Stimulated activated CD8-positive, alpha-beta memory T cell treated with anti-CD3 and anti-CD28 coated beads, Interleukin-7, amount 100 ng/mL, for 4 hours (primary cell): ENCODE measurements around the gene SLC36A4.
"Not testable (repeated sequence)": the region's sequence is repeated elsewhere in the genome, so short reads cannot be mapped to it uniquely, and the experiment has no call there.

Experiments used
- DNase-seq, 2 donors: peaks; one replicate each; pipeline ENCODE4 v3.0.0-alpha.2; 2020; ENCODE audit warnings: low read depth in 2 of 2

The SLC36A4 gene

DNA sequence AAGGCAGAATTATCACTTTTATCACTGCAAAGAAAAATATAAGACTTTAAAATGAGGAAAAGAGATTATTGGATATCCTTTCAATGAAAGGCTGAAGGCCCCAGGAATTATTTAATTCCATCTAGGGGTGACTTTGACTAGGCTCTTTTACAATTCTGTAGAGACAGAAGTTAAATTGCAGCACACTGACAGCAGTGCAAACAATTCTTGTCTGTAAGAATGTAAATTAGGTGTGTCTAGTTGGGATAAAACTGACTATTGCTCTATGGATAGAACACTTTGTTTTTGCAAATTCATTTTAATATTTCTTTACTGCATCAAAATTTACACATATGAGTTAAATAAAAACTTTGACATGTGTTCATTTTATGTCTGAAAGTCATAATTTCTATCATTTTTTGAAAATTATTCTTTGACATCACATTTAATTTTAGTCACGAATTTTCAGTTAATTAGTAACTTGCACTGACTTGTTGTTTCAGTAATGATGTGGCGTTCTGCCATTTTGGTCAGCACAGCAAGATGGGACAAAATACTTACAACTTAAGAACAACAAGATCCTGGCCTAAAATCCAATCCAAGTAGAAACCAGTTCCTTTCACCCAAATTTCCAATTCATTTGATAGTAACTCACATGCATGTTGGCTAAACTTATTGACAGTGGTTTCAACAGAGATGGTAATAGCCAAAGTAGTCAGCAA is 75.1 kb downstream of the SLC36A4 start:
- DNase-seq: no peak

DNA sequence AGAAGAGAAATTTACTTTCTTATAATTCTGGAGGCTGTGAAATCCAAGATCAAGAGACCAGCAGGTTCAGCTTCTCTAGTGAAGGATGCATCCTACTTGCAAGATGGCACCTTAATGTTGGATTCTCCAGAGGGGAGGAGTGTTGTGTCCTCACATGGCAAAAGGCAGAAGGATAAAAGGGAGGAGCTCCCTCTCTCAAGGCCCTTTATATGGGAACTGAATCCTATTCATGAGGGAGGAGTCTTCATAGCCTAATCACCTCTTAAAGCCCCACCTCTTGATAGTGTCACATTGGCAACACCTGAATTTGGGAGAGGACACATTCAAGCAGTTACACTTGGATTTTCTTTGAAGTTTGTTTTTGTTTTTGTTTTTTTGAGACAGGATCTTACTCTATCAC is 79.5 kb downstream of the SLC36A4 start:
- no peak for DNase-seq

GRCh38 chr11:93117565-93117964 is 80.2 kb downstream of the SLC36A4 start:
- DNase-seq: no peak

DNA sequence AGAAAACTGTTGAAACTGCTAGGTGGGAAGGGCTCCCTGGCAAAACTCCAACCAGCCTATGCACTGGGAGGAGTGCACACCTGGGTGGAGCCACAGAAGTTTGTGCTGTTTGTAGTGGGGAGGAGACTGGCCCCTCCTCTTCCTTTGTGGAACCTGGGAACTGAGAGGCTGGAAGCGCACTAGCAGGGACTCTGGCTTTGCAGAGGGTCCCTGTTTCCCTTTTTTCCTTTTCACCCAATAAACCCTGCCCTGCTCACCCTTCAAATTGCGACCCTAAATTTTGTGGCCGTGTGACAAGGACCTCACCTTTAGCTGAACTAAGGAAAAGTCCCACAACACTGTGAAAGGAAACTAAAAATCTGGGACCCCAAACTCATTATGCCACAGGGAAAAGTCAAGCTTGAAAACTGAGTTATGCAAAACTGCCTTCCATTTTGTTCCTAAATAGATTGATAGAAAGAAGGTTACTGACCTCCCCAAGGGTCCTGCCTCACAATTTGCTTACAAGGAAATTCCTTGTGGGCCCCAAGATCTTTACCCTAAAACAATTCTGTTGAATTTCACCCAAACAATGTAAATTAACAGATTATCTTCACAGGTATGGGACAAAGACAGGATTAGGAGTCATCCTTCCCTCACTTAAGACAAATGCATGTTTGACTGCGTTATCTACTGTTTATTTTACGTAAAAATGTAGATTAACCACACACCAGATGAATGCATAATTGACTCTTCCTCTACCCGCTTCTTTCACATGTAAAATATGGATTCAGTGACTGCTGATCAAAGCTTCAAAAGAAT is 81.0 kb downstream of the SLC36A4 start:
- no peak for DNase-seq

DNA sequence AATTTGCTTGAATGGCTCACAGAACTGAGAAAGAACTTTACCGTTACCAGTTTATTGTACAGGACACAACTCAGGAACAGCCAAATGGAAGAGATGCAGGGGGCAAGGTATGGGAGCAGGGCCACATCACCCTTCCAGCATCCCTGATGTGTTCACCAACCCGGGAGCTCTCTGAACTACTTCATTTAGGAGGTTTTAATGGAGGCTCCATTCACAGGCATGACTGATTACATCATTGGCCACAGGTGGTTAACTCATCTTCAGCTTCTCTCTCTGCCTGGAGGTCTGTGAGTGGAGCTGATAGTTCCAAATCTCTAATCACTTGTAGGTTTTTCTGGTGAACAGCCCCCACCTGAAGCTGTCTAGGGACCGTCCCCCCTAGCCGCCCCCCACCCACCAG is 83.5 kb downstream of the SLC36A4 start:
- DNase-seq: no peak

GRCh38 chr11:93113824-93114223 is 84.0 kb downstream of the SLC36A4 start:
- no peak for DNase-seq

GRCh38 chr11:93111147-93111546 is 86.6 kb downstream of the SLC36A4 start:
- DNase-seq: not testable (repeated sequence)

GRCh38 chr11:93100211-93100610 is 97.6 kb downstream of the SLC36A4 start:
- no peak for DNase-seq

GRCh38 chr11:93099806-93100205 is 98.0 kb downstream of the SLC36A4 start:
- DNase-seq: no peak
